Measurements from ENCODE around the gene CCNJL.

Gene CCNJL

GRCh38 chr5:160312134-160312959 lies at the start of gene CCNJL:
Gene CCNJL, minus strand, starts transcription at chr5:160312564. Its CDS starts 641 bp downstream, at chr5:160311923.
- no peak for TF ChIP-seq CTCF (IDR thresholded peaks at IDR 0.05; ENCODE audit: extremely low read depth, missing control alignments)
- peak; percentile 73 for DNase-seq (ENCODE audit: low spot score)

- DNase-seq (ENCODE audit: low spot score), result no peak
- no peak for TF ChIP-seq CTCF (IDR thresholded peaks at IDR 0.05; ENCODE audit: extremely low read depth, missing control alignments)
Observed at GRCh38 chr5:160361624-160362228, 49.4 kb upstream of the CCNJL start.

GRCh38 chr5:160360310-160360709 lies 47.9 kb upstream of the CCNJL start:
- TF ChIP-seq CTCF (IDR thresholded peaks at IDR 0.05; ENCODE audit: extremely low read depth, missing control alignments), result no peak
- DNase-seq (ENCODE audit: low spot score), result no peak

- no peak for DNase-seq (ENCODE audit: low spot score)
Observed at GRCh38 chr5:160359816-160360215, 47.5 kb upstream of the CCNJL start.

GRCh38 chr5:160359242-160359641 lies 46.9 kb upstream of the CCNJL start:
- TF ChIP-seq CTCF (IDR thresholded peaks at IDR 0.05; ENCODE audit: extremely low read depth, missing control alignments), result no peak
- DNase-seq (ENCODE audit: low spot score), result no peak

More at GRCh38 chr5:160359816-160360215, 47.5 kb upstream of the CCNJL start:
- TF ChIP-seq CTCF (IDR thresholded peaks at IDR 0.05; ENCODE audit: extremely low read depth, missing control alignments), result no peak

- TF ChIP-seq CTCF (IDR thresholded peaks at IDR 0.05; ENCODE audit: extremely low read depth, missing control alignments), result no peak
- DNase-seq (ENCODE audit: low spot score), result no peak
Observed at GRCh38 chr5:160357861-160358411, 45.6 kb upstream of the CCNJL start.

- no peak for TF ChIP-seq CTCF (IDR thresholded peaks at IDR 0.05; ENCODE audit: extremely low read depth, missing control alignments)
Observed at GRCh38 chr5:160357394-160357793, 45.0 kb upstream of the CCNJL start.

More at GRCh38 chr5:160357394-160357793, 45.0 kb upstream of the CCNJL start:
- DNase-seq (ENCODE audit: low spot score), result no peak
